Activated gamma-delta T cell treated with Interleukin-2 at 50 U/mL for 16 hours (primary cell): Measurements from ENCODE around the gene CARNS1.
A peak's percentile ranks its signal among the peaks of the same experiment; 100 is the strongest.

Source experiments
- DNase-seq: peaks from one replicate; pipeline ENCODE4 v3.0.0-alpha.2; 2020

CARNS1 gene, protein sequence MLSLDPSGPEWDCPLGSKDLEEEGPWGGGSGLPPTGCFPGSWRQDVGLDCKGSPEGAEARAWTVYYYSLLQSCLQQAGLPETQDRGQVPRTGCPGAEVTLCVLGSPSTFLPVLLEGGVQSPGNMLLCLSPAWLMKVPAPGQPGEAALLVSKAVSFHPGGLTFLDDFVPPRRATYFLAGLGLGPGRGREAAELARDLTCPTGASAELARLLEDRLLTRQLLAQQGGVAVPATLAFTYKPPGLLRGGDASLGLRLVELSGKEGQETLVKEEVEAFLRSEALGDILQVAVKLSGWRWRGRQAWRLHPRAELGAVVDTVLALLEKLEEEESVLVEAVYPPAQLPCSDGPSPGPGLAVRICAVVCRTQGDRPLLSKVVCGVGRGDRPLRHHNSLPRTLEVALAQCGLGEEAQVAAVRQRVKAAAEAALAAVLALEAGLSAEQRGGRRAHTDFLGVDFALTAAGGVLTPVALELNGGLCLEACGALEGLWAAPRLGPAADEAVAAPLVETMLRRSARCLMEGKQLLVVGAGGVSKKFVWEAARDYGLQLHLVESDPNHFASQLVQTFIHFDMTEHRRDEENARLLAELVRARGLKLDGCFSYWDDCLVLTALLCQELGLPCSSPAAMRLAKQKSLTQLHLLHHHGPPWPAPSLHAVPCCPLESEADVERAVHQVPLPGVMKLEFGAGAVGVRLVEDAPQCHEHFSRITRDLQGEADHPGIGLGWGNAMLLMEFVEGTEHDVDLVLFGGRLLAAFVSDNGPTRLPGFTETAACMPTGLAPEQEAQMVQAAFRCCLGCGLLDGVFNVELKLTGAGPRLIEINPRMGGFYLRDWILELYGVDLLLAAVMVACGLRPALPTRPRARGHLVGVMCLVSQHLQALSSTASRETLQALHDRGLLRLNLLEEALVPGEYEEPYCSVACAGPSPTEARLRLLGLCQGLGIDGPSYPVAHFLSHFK

GRCh38 chr11:67415501-67416304, at the start of gene CARNS1:
TSS of gene CARNS1 (plus strand) at chr11:67415678. CDS start at chr11:67416200, 522 bp downstream.
- DNase-seq: no peak

DNA sequence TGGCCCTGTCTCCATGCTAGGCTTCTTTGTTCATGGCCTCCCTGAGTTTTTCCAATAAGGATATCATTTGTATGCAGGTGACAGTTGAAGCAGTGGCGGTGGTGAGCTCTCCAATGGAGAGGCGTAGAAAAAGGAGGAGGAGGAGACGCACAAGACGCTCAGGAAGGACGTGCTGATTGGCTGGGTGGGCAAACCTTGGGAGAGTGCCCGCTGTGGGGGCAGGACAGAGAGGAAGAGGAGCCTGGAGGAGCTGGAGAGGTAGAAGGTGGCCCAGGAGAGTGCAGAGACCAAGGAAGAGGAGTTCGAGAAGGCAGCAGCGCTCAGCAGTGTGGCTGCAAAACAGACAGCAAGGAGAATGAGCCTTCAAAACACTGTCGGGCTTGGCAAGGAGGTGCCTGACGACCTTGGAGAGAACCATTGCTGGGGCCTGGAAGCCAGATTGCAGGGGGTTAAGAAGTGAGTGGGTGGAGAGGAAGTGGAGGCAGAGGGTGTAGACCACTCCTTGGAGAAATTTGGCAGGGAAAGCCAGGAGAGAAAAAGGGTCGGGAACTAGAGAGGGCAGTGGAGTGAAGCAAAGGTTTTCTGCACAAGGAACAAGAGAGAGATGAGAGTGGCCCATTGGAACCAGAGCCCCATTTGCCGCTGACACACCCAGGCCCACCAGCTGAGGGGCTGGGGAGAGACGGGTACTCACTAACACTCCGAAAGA, 49.6 kb upstream of the CARNS1 start:
- no peak for DNase-seq

- no peak for DNase-seq
Observed at GRCh38 chr11:67366546-67366945, 48.9 kb upstream of the CARNS1 start.

DNA sequence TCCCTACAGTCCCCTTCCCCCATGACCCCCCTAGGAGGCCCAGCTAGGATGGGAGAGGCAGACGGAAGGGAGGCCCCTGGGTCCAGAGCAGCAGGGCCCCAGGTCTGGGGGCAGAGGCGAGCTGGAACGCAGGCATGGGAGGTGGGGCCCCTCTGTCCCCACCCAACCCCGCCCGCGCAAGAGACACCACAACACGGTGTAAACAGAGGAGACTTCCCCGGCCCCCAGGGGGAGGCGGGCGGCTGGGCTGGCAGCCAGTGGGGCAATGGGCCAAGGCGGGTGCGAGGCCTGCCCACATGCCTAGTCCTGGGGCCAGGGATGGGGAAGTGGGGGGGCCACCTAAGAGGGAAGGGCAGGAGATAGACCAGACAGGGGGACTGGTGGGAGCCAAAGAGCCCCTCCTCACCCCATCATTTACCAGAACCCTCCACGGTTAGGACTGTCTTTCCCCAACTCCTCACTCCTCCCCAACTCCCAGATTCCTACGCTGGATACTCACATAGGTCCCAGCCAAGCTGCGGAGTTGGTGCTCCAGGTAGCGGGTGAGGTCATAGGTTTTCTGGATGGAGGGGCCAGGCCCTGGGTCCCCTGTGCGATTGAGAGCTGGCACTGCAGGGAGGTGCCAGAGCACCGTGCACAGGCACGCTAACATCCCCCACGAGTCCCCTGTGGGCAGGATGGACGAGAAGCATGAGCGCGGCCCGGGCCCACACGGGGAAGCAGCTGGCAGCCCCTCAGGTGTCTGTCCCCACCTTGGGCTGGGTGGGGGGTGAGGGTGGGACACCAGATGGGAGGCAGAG, 48.3 kb upstream of the CARNS1 start:
- no peak for DNase-seq

GRCh38 chr11:67367761-67368227, 47.7 kb upstream of the CARNS1 start:
- no peak for DNase-seq

DNA sequence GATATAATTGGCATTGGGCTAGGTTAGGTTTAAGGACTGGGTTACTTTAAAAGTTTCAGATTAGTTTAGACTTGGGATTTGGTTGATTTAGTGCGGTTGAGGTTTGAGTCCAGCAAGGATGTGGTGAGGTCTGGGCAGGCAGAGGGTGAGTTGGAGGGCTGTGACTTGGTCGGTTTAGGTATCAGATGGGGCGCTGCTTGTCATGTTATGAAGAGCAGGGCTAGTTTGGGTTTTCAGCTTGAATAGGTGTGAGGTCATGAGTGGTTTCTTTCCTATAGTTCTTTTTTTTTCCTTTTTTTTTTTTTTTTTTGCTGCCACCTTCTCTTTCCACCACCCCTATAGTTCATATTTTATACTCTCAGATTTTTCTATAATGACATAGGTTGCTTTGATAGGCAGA, 46.9 kb upstream of the CARNS1 start:
- DNase-seq: no peak

GRCh38 chr11:67369275-67369674, 46.2 kb upstream of the CARNS1 start:
- DNase-seq: no peak

DNA sequence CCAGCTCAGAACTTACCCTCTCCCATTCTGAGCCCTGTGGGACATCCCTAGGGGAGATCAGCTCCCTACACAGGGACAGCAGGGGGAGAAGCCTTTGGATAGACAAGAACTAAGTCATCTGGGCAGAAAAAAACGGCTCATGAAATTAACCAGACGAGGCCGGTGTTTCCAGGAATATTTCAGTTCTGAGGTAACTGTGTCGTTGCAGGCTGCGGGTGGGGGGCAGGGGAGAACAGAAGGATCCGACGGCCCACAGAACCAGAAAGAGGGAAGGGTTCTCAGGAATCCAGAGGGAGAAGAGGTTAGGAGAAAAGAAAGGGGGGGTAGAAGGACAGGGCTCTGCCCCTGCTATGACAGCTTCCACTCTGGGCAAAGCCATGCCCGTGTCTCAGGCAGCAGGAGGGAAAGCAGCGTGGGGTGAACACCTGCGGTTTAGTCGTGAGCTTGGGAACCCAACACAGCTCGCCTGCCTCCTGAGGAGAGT, 45.6 kb upstream of the CARNS1 start:
- no peak for DNase-seq

GRCh38 chr11:67370351-67371076, 45.0 kb upstream of the CARNS1 start:
- DNase-seq: no peak

- peak; percentile 31 for DNase-seq
Observed at GRCh38 chr11:67371189-67371910, 44.1 kb upstream of the CARNS1 start.

- DNase-seq: no peak
Observed at GRCh38 chr11:67371911-67372320, 43.6 kb upstream of the CARNS1 start.

GRCh38 chr11:67372321-67372992, 43.0 kb upstream of the CARNS1 start:
- DNase-seq: no peak

DNA sequence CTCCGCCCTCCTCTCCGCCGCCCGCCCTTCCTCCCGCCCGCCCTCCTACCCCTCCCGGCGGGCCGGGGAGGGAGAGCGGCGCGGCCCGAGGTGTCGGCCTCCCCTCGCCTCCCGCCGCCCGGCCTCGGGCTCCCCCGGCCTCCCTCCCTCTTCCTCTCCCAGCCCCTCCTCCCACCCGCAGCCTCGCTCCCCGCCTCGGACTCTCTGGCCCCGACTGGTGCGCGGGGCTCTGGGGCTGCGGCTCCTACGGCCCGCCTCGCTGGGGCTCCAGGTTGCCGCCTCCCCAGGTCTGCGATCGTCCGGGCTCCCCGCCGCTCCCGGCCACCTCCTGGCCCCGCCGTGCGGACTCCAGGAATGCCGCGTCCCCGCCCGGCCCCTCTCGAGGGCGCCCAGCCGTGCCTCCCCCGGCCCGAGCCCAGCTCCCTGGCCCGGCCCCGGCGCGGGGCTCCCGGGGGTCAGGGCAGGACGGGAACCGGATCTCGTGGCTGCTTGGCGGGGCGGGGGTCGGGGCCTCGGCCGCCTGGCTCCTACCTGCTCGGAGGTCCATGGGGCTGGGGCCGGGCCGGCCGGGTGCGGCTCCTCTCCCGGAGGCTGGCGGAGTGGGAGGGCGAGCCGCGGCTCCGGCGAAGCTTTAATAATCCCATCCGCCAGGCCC, 42.4 kb upstream of the CARNS1 start, which contains the start of gene CLCF1:
CLCF1 (minus strand) TSS at position 606 of the 655 bp plus-strand sequence; CDS start at position 547, 59 bp downstream.
- DNase-seq: peak; percentile 31

DNA sequence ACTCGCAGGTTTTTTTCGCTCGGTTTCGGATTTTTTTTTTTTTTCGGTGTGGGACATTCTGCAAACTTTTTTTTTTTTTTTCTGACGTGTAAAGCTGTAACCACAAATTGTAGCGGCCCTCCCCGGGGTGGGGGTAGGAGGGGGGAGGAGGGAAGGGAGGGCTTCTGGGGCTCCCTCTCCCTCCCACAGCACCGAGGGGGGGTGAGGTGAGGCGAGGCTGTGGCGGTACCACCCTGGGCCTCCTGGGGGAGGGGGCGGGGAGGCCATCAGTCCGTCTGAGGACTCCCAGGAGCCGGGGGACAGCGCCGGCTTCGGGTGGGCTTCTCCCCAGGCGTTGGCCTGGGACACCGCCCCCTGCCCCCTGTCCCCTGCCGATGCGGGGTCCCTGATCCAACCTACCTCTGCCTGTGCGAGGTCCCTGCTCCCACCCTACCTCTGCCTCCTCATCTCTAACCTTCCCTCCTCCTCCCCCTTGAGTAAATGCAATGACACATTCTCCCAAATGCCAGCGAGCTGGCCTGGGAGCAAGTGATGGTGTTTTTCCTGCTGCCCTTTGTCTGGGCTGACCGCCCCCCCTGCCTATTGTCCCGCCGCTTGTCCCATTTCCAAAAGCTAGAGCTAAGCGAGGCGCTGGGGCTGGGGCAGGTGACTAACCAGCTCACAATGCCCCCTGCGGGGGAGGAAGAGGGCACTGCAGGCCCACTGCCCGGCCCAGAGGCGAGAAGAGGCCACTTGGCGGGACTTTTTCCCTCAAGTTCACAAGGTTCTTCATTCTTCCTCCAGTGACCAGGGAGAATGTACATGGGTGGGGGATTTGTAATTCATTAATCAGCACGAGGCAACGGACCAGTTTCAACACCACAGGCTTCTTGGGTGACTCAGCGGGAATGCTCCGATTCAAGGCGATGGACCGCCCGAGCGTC, 41.6 kb upstream of the CARNS1 start:
- peak; percentile 88 for DNase-seq

DNA sequence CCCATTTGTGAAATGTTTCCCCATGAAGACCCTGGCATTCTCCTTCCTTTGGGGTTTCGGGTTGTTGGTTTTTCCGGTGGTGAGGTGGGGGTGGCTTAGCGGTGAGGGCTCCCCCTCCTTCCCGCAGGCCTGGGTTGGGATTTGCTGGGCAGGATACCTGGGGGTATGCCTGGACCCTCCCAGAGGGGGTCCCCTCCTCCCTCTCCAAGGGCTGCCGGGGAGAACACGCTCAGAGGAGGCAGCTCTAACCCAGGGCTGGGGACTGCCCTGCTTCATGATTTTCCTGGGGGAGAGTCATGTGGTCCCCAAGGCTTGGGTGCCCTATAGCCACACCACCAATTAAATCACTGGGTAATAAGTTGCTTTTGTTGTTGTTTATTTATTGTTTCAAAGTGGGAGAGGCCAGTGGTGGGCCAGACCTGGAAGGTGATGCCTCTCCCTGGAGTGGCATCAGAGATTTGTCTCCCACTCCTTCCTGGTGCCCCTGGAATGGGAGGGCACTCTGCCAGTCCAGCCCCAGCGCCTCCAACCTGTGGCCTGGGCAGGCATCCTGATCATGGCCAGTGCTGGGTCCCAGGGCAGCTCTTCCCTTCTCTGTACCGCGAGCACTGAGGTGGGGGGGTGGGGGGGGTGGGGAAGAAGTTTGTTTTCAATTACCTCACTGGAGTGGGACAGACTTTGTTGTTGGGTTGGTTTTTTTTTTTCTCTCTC, 40.8 kb upstream of the CARNS1 start:
- no peak for DNase-seq

DNA sequence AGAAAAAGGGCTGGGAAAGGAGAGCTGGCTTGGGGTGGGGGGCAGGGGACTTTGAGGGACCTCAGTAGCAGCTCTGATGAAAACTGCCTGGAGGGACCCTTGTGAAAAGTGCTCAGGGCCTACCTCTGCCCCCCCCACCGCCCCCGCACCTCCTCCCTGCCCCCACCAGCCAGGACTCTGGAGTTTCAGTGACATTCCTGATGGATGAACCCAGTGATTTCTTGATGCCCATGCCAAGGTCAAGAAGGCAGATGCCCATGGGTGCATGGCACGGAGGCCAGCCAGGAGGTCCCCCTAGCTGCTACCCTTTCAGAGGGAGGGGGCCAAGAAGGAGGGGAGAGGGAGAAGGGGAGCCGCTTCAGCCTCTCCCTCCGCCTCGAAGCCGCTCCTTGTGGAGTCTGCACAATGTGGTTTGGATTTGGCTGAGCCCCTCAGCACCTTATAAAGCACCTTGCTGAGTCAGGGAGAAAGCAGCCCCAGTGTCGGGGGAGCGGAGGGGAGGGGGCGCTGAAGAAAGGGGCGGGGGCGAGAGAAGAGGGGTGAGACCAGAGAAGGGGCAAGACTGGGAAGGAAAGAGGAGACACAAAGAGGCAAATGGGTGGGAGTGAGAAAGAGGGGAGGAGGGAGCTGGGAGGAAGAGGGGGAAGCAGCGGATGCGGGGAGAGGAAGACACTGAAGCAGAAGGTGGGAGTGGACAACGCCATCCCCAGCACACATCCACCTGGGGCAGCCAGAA, 40.0 kb upstream of the CARNS1 start:
- no peak for DNase-seq
